COLO829 (cell line): ENCODE data around the gene AOC1.
"Not testable (repeated sequence)": the region's sequence is repeated elsewhere in the genome, so short reads cannot be mapped to it uniquely, and the experiment has no call there.

Experiments used
- DNase-seq: peaks from one replicate; pipeline ENCODE4 v3.0.0; 2012; ENCODE audit warnings: low spot score

Gene AOC1

GRCh38 chr7:150852371-150852905 lies at the start of gene AOC1:
AOC1 (plus strand) TSS chr7:150852517; CDS start chr7:150856471, 3,954 bp downstream.
- DNase-seq = no peak

- no peak for DNase-seq
Observed at GRCh38 chr7:150803161-150803860, 49.0 kb upstream of the AOC1 start.

GRCh38 chr7:150804802-150805201 lies 47.5 kb upstream of the AOC1 start:
- no peak for DNase-seq

GRCh38 chr7:150805864-150806263 lies 46.5 kb upstream of the AOC1 start:
- no peak for DNase-seq

GRCh38 chr7:150806454-150806853 lies 45.9 kb upstream of the AOC1 start:
- DNase-seq = no peak

GRCh38 chr7:150806863-150807262 lies 45.5 kb upstream of the AOC1 start:
- DNase-seq = no peak

GRCh38 chr7:150807616-150808438 lies 44.5 kb upstream of the AOC1 start:
- DNase-seq = not testable (repeated sequence)

GRCh38 chr7:150814328-150815001 lies 37.9 kb upstream of the AOC1 start:
- DNase-seq = no peak

- no peak for DNase-seq
Observed at GRCh38 chr7:150818971-150819370, 33.3 kb upstream of the AOC1 start.

GRCh38 chr7:150820148-150820547 lies 32.2 kb upstream of the AOC1 start:
- DNase-seq = no peak

GRCh38 chr7:150820578-150821198 lies 31.6 kb upstream of the AOC1 start:
- DNase-seq = no peak

- no peak for DNase-seq
Observed at GRCh38 chr7:150823043-150823442, 29.3 kb upstream of the AOC1 start.

- no peak for DNase-seq
Observed at GRCh38 chr7:150823484-150824126, 28.7 kb upstream of the AOC1 start.

- DNase-seq = peak; percentile 55
Observed at GRCh38 chr7:150824379-150825177, 27.7 kb upstream of the AOC1 start.

- DNase-seq = no peak
Observed at GRCh38 chr7:150826061-150826849, 26.1 kb upstream of the AOC1 start.

- DNase-seq = no peak
Observed at GRCh38 chr7:150828384-150828783, 23.9 kb upstream of the AOC1 start.

- no peak for DNase-seq
Observed at GRCh38 chr7:150829426-150829825, 22.9 kb upstream of the AOC1 start.

- DNase-seq = no peak
Observed at GRCh38 chr7:150830937-150831336, 21.4 kb upstream of the AOC1 start.

GRCh38 chr7:150831851-150832250 lies 20.5 kb upstream of the AOC1 start:
- DNase-seq = peak; percentile 23

GRCh38 chr7:150835019-150835418 lies 17.3 kb upstream of the AOC1 start:
- DNase-seq = no peak
